ENCODE measurements around the gene APOH.

The APOH gene

GRCh38 chr17:66191593-66192377 lies 37.4 kb downstream of the APOH start, which contains the start of gene CEP112:
Gene CEP112, minus strand, starts transcription at chr17:66192133.
- DNase-seq = peak; percentile 81 to 93

GRCh38 chr17:66190738-66191592 lies 38.2 kb downstream of the APOH start:
- DNase-seq = no peak

- no peak for DNase-seq
Measured at GRCh38 chr17:66187718-66188117, 41.5 kb downstream of the APOH start.

GRCh38 chr17:66185862-66186261 lies 43.4 kb downstream of the APOH start:
- no peak for DNase-seq

- DNase-seq = no peak
Measured at GRCh38 chr17:66184392-66184791, 44.8 kb downstream of the APOH start.

- DNase-seq = no peak
Measured at GRCh38 chr17:66183529-66183928, 45.7 kb downstream of the APOH start.

- DNase-seq = no peak
Measured at GRCh38 chr17:66178642-66179041, 50.6 kb downstream of the APOH start.

GRCh38 chr17:66177048-66177447 lies 52.2 kb downstream of the APOH start:
- no peak for DNase-seq

- DNase-seq = no peak
Measured at GRCh38 chr17:66175892-66176291, 53.3 kb downstream of the APOH start.

- DNase-seq = no peak
Measured at GRCh38 chr17:66172691-66173223, 56.5 kb downstream of the APOH start.

GRCh38 chr17:66172144-66172543 lies 57.1 kb downstream of the APOH start:
- DNase-seq = no peak

- DNase-seq = no peak
Measured at GRCh38 chr17:66171692-66172091, 57.5 kb downstream of the APOH start.

- DNase-seq = no peak
Measured at GRCh38 chr17:66171172-66171571, 58.0 kb downstream of the APOH start.

GRCh38 chr17:66169839-66170238 lies 59.4 kb downstream of the APOH start:
- no peak for DNase-seq

GRCh38 chr17:66167189-66167815 lies 61.9 kb downstream of the APOH start:
- no peak for DNase-seq

- DNase-seq = peak; percentile 13 to 49
Measured at GRCh38 chr17:66165537-66166123, 63.6 kb downstream of the APOH start.

Data from NCI-H1930 (cell line).